ENCODE results near the gene CPED1.
"Not testable (repeated sequence)": the region's sequence is repeated elsewhere in the genome, so short reads cannot be mapped to it uniquely, and the experiment has no call there.

Gene CPED1

DNA sequence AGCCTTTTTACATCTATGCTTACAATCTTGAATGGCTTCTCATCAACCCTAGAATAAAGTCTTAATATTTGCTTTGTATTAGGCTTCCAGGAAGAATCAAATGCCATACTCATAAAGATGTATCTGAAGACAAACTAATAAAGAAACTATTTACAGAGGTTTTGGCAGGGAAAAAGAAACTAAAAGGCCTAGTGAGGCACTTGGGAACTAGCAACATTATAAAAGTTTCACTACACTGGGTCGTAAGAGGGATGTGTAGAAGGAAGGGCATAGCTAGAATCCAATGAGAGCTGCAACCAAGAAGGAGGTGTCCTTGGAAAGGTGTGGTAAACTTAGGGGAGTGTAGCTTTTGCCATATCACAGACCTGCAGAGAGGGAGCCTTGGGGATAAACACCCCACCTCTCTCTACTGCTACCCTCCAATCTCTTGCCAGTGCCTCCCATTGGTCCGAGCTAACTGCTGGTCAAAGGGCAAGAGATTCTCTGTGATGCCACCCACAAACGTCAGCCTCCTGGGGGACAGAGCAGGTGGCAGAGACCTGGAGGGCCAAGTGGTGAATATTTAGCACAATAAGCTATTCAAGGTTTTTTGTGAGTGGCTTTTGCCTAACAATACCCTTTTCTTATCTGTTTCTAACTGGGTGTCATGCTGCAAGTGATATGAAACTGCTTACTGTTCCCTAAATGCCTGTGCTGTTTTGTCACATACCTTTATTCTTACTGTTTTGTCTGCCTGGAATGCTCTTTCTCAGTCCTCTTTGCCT, 60.7 kb downstream of the CPED1 start:
- Mint-ChIP-seq H3K4me3 (no peak overlapping the region), H3K27ac (no peak overlapping the region), H3K4me1 (no peaks in the 10 kb centered on the region), H3K36me3 (no peaks in the 10 kb centered on the region), H3K9me3 (no peaks in the 10 kb centered on the region)
- DNase-seq (ENCODE audit: low spot score in 2 of 2) (no peak), ATAC-seq (no peak)

- H3K36me3 Mint-ChIP-seq, result no peaks in the 10 kb centered on the region
- no peak for ATAC-seq
- H3K27ac Mint-ChIP-seq, result no peak overlapping the region
- H3K9me3 Mint-ChIP-seq, result no peaks in the 10 kb centered on the region
- no peak for DNase-seq (ENCODE audit: low spot score in 2 of 2)
- no peak overlapping the region for H3K4me3 Mint-ChIP-seq
- H3K4me1 Mint-ChIP-seq, result no peaks in the 10 kb centered on the region
Measured at GRCh38 chr7:121049897-121050296, 61.4 kb downstream of the CPED1 start.

GRCh38 chr7:121053219-121053618, 64.7 kb downstream of the CPED1 start:
- Mint-ChIP-seq H3K4me1 (no peaks in the 10 kb centered on the region), H3K36me3 (no peaks in the 10 kb centered on the region), H3K27ac (no peak overlapping the region), H3K4me3 (no peak overlapping the region), H3K9me3 (no peaks in the 10 kb centered on the region)
- ATAC-seq, result no peak
- DNase-seq (ENCODE audit: low spot score in 2 of 2), result no peak

- no peaks in the 10 kb centered on the region for H3K9me3 Mint-ChIP-seq
- H3K27ac Mint-ChIP-seq, result no peak overlapping the region
- H3K36me3 Mint-ChIP-seq, result no peaks in the 10 kb centered on the region
- H3K4me3 Mint-ChIP-seq, result no peak overlapping the region
- no peaks in the 10 kb centered on the region for H3K4me1 Mint-ChIP-seq
- DNase-seq (ENCODE audit: low spot score in 2 of 2) (no peak), ATAC-seq (no peak)
Measured at GRCh38 chr7:121054925-121055324, 66.4 kb downstream of the CPED1 start.

- Mint-ChIP-seq H3K36me3 (no peaks in the 10 kb centered on the region), H3K4me1 (no peaks in the 10 kb centered on the region), H3K9me3 (no peaks in the 10 kb centered on the region), H3K27ac (no peak overlapping the region), H3K4me3 (no peak overlapping the region)
- no peak for DNase-seq (ENCODE audit: low spot score in 2 of 2)
- no peak for ATAC-seq
Measured at GRCh38 chr7:121057878-121058277, 69.4 kb downstream of the CPED1 start.

DNA sequence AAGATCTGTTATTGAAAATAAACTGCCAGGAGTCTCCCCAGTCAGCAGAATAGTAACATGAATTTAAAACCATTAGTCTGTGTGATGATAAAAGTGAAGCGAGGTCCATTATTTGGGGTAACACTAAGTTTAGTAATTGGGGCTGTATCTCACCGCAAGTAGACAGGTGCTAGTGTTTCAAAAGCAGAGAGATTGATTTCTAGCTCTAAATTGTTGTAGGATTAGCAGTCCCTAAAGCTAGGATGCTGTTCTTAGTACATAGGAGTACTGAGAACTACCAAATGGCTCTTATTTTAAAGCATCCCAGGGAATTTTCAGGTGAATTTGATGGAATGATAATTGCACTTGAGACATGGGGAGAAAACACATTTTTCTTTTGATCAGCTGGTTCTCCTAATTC, 70.5 kb downstream of the CPED1 start:
- ATAC-seq (no peak), DNase-seq (ENCODE audit: low spot score in 2 of 2) (no peak)
- Mint-ChIP-seq H3K4me3 (no peak overlapping the region), H3K27ac (no peak overlapping the region), H3K9me3 (no peaks in the 10 kb centered on the region), H3K36me3 (no peaks in the 10 kb centered on the region), H3K4me1 (no peaks in the 10 kb centered on the region)

GRCh38 chr7:121059979-121060509, 71.5 kb downstream of the CPED1 start:
- not testable (repeated sequence) for H3K4me3 Mint-ChIP-seq; H3K4me1 Mint-ChIP-seq; H3K9me3 Mint-ChIP-seq; DNase-seq (ENCODE audit: low spot score in 2 of 2); H3K36me3 Mint-ChIP-seq; ATAC-seq; H3K27ac Mint-ChIP-seq

- Mint-ChIP-seq H3K36me3 (no peaks in the 10 kb centered on the region), H3K4me3 (no peak overlapping the region), H3K27ac (no peak overlapping the region), H3K4me1 (no peaks in the 10 kb centered on the region), H3K9me3 (no peaks in the 10 kb centered on the region)
- DNase-seq (ENCODE audit: low spot score in 2 of 2) (no peak), ATAC-seq (no peak)
Measured at GRCh38 chr7:121061677-121062582, 73.4 kb downstream of the CPED1 start.

DNA sequence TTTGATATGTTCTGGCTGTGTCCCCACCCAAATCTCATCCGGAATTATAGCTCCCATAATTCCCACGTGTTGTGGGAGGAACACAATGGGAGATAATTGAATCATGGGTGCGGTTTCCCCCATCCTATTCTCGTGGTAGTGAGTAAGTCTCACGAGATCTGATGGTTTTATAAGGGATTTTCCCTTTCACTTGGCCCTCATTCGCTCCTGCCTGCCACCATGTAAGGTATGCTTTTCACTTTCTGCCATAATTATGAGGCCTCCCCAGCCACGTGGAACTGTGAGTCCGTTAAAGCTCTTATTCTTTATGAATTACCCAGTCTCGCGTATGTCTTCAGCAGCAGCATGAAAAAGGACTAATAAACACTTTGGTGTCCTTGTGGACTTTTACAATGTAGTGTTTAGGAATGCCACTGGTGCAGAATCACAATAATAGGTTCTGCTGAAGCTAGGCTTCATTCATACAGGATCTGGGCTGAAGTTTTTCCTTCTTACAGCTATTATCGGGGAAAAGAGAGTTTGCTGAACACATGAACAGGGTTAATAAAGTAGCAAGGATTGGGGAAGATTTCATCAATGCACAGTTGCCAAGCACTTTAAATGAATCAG, 74.3 kb downstream of the CPED1 start:
- H3K4me1 Mint-ChIP-seq, result no peaks in the 10 kb centered on the region
- DNase-seq (ENCODE audit: low spot score in 2 of 2) (no peak), ATAC-seq (no peak)
- no peak overlapping the region for H3K27ac Mint-ChIP-seq
- no peak overlapping the region for H3K4me3 Mint-ChIP-seq
- no peaks in the 10 kb centered on the region for H3K36me3 Mint-ChIP-seq
- no peaks in the 10 kb centered on the region for H3K9me3 Mint-ChIP-seq

DNA sequence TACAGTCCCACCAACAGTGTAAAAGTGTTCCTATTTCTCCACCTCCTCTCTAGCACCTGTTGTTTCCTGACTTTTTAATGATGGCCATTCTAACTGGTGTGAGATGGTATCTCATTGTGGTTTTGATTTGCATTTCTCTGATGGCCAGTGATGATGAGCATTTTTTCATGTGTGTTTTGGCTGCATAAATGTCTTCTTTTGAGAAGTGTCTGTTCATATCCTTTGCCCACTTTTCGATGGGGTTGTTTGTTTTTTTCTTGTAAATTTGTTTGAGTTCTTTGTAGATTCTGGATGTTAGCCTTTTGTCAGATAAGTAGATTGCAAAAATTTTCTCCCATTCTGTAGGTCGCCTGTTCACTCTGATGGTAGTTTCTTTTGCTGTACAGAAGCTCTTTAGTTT, 79.2 kb downstream of the CPED1 start:
- not testable (repeated sequence) for H3K36me3 Mint-ChIP-seq; DNase-seq (ENCODE audit: low spot score in 2 of 2); H3K4me3 Mint-ChIP-seq; H3K4me1 Mint-ChIP-seq; ATAC-seq; H3K9me3 Mint-ChIP-seq; H3K27ac Mint-ChIP-seq

GRCh38 chr7:121069346-121070100, 81.0 kb downstream of the CPED1 start:
- Mint-ChIP-seq H3K36me3 (no peaks in the 10 kb centered on the region), H3K27ac (no peak overlapping the region), H3K4me3 (no peak overlapping the region), H3K4me1 (no peaks in the 10 kb centered on the region), H3K9me3 (no peaks in the 10 kb centered on the region)
- no peak for ATAC-seq
- DNase-seq (ENCODE audit: low spot score in 2 of 2), result no peak

DNA sequence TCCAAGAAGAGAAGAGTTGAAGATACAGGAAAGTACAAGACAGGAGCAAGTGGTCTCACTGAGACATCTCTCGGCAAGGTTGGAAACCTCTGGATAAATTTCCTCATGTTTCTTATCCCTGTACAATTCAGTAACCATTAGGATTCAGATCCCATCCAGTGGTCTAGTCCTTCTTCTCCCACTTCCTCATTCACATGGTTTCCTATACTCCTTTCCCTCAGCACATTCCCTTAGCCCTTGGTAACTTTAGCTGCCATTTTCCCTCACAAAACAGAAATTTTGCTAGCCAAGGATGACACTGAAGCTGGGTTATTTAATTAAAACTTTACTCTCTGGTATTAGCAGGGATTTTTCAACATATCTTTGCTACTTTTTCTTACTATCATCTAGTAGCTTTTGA, 82.6 kb downstream of the CPED1 start:
- H3K9me3 Mint-ChIP-seq, result no peaks in the 10 kb centered on the region
- no peaks in the 10 kb centered on the region for H3K36me3 Mint-ChIP-seq
- ATAC-seq (no peak), DNase-seq (ENCODE audit: low spot score in 2 of 2) (no peak)
- H3K4me1 Mint-ChIP-seq, result no peaks in the 10 kb centered on the region
- no peak overlapping the region for H3K4me3 Mint-ChIP-seq
- no peak overlapping the region for H3K27ac Mint-ChIP-seq

DNA sequence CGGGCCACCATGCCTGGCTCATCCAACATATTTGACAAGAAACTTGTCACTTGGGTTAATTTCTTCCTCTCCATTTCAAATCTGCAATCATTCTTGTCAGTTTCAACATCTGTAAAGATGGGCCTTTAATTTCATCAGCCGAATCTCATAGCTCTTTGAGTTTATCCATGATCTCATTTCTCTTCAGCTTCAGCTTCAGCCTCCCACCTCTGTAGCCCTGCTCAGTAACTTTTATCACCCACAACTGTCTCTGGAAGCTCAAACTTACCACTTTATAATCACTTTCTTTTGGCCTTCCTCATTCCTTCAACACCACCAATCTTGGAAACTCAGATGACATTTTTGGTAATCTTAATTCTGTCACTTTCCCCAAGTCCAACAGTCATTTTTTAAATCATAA, 83.2 kb downstream of the CPED1 start:
- Mint-ChIP-seq H3K4me3 (no peak overlapping the region), H3K27ac (no peak overlapping the region)
- no peak for ATAC-seq

GRCh38 chr7:121072826-121073225, 84.3 kb downstream of the CPED1 start:
- Mint-ChIP-seq H3K4me1 (no peaks in the 10 kb centered on the region), H3K27ac (no peak overlapping the region), H3K36me3 (no peaks in the 10 kb centered on the region), H3K4me3 (no peak overlapping the region), H3K9me3 (no peaks in the 10 kb centered on the region)
- no peak for ATAC-seq
- DNase-seq (ENCODE audit: low spot score in 2 of 2), result no peak

More for the DNA sequence above, 83.2 kb downstream of the CPED1 start:
- Mint-ChIP-seq H3K9me3 (no peaks in the 10 kb centered on the region), H3K36me3 (no peaks in the 10 kb centered on the region), H3K4me1 (no peaks in the 10 kb centered on the region)
- DNase-seq (ENCODE audit: low spot score in 2 of 2), result no peak

Measured in stimulated activated effector memory CD8-positive, alpha-beta T cell treated with anti-CD3 and anti-CD28 coated beads, Interleukin-12 subunit alpha, Interleukin-12 subunit beta, amount 100 ng/mL, for 72 hours (primary cell).